Chondrocyte (in vitro differentiated cells): ENCODE data around the gene GRAMD1C. TPM values are rescaled to one million over a fixed set of nuclear protein-coding genes. Genes with fewer than 3 reads are reported as not detected.
A peak's percentile ranks its signal among the peaks of the same experiment; 100 is the strongest.

Source experiments
- DNase-seq: peaks from one replicate; pipeline ENCODE4 v3.0.0; 2021; ENCODE audit warnings: mixed read lengths, low spot score
- H3K27ac Mint-ChIP-seq: one replicate; pipeline ENCODE4 v1.8.0; 2021; ENCODE audit warnings: mild to moderate bottlenecking, moderate library complexity, mixed read lengths; ENCODE audit not compliant: unreplicated experiment
- H3K27me3 Mint-ChIP-seq: 2 replicates; pipeline ENCODE4 v1.8.0; 2021; ENCODE audit warnings: low read depth, mixed read lengths
- H3K36me3 Mint-ChIP-seq: 2 replicates; pipeline ENCODE4 v1.8.0; 2021; ENCODE audit warnings: low read depth, mixed read lengths
- H3K4me1 Mint-ChIP-seq: 2 replicates; pipeline ENCODE4 v1.8.0; 2021; ENCODE audit warnings: low read depth, mild to moderate bottlenecking, mixed read lengths
- H3K4me3 Mint-ChIP-seq: one replicate; pipeline ENCODE4 v1.8.0; 2021; ENCODE audit warnings: mild to moderate bottlenecking, moderate library complexity, mixed read lengths; ENCODE audit not compliant: unreplicated experiment
- H3K9me3 Mint-ChIP-seq: 2 replicates; pipeline ENCODE4 v1.8.0; 2021; ENCODE audit warnings: low read depth, mixed read lengths
- total RNA-seq: library from RNA; stranded (reverse); gene quantifications from 3 replicates; pipeline ENCODE4 v1.2.1, GENCODE V29; 2021
- TF ChIP-seq, protein P1 (sequence below): fragments of 200-600 bp; sonication (generic); IDR thresholded peaks from 2 replicates; pipeline ENCODE4 v1.5.0; 2021; ENCODE audit warnings: antibody characterized with exemption, mild to moderate bottlenecking, moderate library complexity

GRAMD1C gene
- total RNA-seq, 1 donor from 2014 or later: 1.6 TPM

DNA sequence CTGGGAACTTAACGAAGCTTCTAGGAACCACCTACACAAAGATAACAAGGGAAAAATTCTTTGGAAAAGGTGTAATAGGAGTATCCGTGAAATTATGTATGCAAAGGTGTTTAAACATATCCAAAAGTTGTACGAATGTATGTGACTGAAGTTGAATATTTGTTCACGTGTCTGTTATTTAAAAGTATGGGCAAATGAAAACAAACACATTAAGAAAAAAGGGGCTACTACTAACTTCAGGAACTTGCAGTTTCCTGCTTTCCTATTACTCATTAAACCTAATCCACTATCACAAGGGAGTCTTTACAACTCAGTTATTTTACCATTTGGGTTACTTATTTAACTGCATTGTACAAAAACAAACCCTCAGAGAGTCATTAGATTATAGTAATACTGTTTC is 33.9 kb upstream of the GRAMD1C start:
- H3K36me3 Mint-ChIP-seq: peaks cover 32% of the 10 kb centered on the region
- H3K9me3 Mint-ChIP-seq: no peaks in the 10 kb centered on the region
- TF ChIP-seq, protein P1, sequence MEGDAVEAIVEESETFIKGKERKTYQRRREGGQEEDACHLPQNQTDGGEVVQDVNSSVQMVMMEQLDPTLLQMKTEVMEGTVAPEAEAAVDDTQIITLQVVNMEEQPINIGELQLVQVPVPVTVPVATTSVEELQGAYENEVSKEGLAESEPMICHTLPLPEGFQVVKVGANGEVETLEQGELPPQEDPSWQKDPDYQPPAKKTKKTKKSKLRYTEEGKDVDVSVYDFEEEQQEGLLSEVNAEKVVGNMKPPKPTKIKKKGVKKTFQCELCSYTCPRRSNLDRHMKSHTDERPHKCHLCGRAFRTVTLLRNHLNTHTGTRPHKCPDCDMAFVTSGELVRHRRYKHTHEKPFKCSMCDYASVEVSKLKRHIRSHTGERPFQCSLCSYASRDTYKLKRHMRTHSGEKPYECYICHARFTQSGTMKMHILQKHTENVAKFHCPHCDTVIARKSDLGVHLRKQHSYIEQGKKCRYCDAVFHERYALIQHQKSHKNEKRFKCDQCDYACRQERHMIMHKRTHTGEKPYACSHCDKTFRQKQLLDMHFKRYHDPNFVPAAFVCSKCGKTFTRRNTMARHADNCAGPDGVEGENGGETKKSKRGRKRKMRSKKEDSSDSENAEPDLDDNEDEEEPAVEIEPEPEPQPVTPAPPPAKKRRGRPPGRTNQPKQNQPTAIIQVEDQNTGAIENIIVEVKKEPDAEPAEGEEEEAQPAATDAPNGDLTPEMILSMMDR: no peak
- H3K27me3 Mint-ChIP-seq: no peaks in the 10 kb centered on the region
- H3K4me3 Mint-ChIP-seq: no peak overlapping the region
- H3K27ac Mint-ChIP-seq: no peak overlapping the region
- no peaks in the 10 kb centered on the region for H3K4me1 Mint-ChIP-seq
- no peak for DNase-seq

DNA sequence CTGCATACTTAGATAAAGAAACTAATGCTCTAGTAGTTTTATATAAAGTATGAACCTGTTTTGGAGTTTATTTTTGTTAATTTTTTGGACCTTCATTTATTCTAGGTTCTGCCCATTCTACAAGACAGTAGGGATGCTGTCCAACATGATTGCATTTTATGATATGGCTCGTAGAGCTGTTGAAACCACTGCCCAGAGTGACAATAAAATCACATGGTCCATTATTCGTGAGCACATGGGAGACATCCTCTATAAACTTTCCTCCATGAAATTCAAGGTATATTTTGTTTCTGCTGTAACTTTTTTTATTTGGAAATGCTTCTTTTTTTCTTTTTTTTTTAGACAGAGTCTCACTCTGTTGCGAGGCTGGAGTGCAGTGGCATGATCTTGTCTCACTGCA is 33.3 kb upstream of the GRAMD1C start:
- Mint-ChIP-seq H3K36me3 (peaks cover 30% of the 10 kb centered on the region), H3K4me1 (no peaks in the 10 kb centered on the region), H3K9me3 (no peaks in the 10 kb centered on the region), H3K27ac (no peak overlapping the region), H3K27me3 (no peaks in the 10 kb centered on the region), H3K4me3 (no peak overlapping the region)
- TF ChIP-seq, protein P1: no peak
- DNase-seq: no peak

DNA sequence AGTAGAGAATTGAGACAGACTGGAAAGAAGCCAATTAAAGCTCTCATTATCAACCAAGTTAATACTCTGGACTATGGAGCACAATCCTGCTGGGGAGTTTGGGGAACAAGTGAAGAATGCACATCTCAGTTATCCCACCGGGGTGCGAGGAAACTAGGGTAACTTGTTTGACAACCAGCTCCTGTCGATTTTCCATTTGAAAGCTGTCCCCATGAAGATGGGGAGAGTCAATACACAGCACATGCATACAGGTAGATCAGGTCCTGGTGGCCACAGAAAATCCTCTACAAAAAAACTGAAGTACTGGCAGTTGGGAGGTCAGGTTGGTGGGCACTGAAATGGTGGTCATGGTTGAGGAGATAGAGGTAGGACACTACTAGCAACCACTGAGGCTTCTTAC is 25.7 kb upstream of the GRAMD1C start:
- H3K4me1 Mint-ChIP-seq: no peaks in the 10 kb centered on the region
- TF ChIP-seq, protein P1: no peak
- DNase-seq: no peak
- no peaks in the 10 kb centered on the region for H3K27me3 Mint-ChIP-seq
- H3K36me3 Mint-ChIP-seq: peaks cover 11% of the 10 kb centered on the region
- no peak overlapping the region for H3K4me3 Mint-ChIP-seq
- no peaks in the 10 kb centered on the region for H3K9me3 Mint-ChIP-seq
- H3K27ac Mint-ChIP-seq: no peak overlapping the region

DNA sequence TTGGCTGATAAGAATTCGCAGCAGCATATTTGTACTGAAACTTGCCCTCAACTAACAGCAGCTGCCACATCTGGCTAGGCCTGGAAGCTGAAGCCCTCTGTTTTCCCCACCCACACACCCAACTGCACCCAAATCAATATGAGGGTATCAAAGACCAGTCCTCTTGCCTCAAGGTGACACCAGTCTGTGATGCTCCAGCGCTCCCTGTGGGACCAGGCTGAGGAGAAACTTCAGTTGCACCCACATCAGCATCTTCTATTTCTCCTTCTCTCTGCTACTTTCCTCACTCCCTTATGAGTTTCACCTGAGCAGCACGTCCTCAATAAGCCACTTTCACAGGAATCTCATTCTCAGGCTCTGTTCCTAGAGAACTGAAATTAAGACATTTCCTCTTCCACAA is 18.7 kb upstream of the GRAMD1C start:
- DNase-seq: no peak
- no peaks in the 10 kb centered on the region for H3K36me3 Mint-ChIP-seq
- no peak overlapping the region for H3K4me3 Mint-ChIP-seq
- no peaks in the 10 kb centered on the region for H3K27me3 Mint-ChIP-seq
- TF ChIP-seq, protein P1: no peak
- no peaks in the 10 kb centered on the region for H3K4me1 Mint-ChIP-seq
- H3K27ac Mint-ChIP-seq: no peak overlapping the region
- no peaks in the 10 kb centered on the region for H3K9me3 Mint-ChIP-seq

DNA sequence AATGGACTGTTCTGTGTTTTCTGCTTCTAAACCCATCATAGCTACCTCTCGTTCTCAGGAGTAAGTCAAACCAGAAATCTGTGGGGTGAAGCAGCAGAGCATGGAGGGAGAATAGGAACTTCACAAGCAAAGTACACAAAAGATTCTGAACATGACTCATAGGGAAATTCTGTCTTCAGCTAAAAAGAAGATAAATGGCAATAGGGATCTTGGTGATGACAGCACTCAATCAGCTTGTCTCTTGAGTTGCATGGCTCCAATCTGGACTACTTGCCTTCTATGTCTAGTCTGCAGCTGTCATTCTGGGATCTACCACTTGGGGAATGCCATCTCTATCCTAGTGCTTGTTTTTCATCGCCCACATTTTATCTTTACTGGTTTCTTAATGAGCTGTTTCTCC is 13.5 kb upstream of the GRAMD1C start:
- H3K27me3 Mint-ChIP-seq: no peaks in the 10 kb centered on the region
- H3K4me1 Mint-ChIP-seq: no peaks in the 10 kb centered on the region
- H3K4me3 Mint-ChIP-seq: no peak overlapping the region
- TF ChIP-seq, protein P1: peak; percentile 24
- DNase-seq: no peak
- no peaks in the 10 kb centered on the region for H3K9me3 Mint-ChIP-seq
- H3K27ac Mint-ChIP-seq: no peak overlapping the region
- no peaks in the 10 kb centered on the region for H3K36me3 Mint-ChIP-seq
